GM12872 (cell line): ENCODE data around the gene DGKQ.

Experiments
- CTCF ChIP-seq: IDR thresholded peaks from 3 replicates; pipeline ENCODE4 v1.5.1; 2011; ENCODE audit warnings: low read depth, mild to moderate bottlenecking, low read length, moderate library complexity; ENCODE audit not compliant: insufficient read depth

Gene DGKQ

GRCh38 chr4:931960-932712 lies 41.2 kb downstream of the DGKQ start, which contains the start of the genes GAK and TMEM175:
TSS of gene GAK (minus strand) at chr4:932316. CDS start at chr4:932187, 129 bp downstream.
TSS of gene TMEM175 (plus strand) at chr4:932460. CDS start at chr4:947740, 15,280 bp downstream.
- no peak for TF ChIP-seq CTCF

DNA sequence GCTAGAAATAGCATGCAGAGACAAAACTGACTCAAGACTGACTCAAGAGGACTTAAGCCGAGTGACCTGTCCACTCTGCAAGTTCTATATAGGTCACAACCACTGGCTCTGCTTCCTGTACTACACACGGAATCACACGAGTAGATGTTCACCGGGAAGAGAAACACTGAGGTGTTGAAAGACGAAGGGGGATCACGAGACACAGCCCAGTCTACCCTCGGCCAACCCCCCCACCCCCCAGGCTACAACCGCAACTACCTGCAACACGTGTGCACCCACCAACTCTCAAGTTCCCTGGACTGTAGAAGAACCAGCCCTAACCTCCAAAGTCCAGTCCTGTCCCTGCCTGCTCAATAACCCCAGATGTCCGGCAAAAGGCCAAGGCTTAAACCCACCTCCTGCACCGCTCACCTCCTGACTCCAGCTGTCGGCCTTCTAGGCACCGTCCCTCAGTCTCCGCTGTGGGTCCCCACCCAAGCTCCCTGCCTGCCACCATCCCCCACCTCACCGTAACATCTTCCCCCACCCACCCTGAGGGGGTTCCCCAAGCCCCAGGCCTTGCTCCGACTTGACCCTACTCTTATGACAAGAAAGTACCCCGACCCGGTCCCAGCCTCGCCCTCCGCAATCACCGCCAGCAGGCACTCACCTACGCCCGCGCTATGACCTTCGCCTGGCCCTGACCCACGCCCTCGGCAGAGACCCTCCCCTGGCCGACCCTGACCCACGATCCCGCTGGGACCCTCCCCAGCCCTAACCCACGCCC lies 42.0 kb downstream of the DGKQ start:
- TF ChIP-seq CTCF = no peak

DNA sequence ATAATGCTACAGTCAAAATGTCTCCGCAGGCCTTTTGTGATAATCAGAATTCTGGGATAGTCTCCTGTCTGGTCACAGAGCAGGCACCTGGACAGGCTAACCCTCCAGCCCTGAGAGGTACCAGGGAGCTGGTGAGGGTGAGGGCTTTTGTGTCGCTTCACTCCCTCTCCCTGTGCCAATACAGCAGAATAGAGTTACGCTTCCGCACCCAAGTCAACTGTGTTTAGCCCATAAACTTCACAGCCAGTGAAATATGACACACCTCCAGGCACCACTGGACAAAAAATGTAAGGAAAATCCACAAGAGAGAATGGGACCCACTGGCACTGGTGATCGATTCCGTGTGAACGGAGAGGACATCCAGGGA lies 42.6 kb downstream of the DGKQ start:
- no peak for TF ChIP-seq CTCF

GRCh38 chr4:930028-930551 lies 43.3 kb downstream of the DGKQ start:
- no peak for TF ChIP-seq CTCF

GRCh38 chr4:929096-929765 lies 44.1 kb downstream of the DGKQ start:
- no peak for TF ChIP-seq CTCF

DNA sequence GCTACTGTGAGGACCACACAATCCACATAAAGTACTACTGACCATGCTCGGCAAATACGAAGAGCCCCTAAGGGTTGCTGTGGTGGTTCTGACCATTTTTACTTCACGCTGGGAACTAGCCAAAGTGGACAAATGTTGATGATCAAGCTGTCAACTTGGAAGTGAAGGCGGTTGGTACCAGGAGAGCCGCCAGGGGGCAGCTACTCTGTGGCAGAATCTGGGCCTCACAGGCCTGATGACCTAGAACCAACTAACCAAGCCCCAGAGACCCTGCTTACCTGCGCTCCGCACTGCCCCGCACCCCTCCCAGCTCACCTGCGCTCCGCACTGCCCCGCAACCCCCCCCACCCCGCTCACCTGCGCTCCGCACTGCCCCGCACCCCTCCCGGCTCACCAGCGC lies 46.8 kb downstream of the DGKQ start:
- 0 out of 3 replicates have a peak, but pooled peaks have one; percentile 4 for TF ChIP-seq CTCF

- no peak for TF ChIP-seq CTCF
These were observed 47.4 kb downstream of the DGKQ start for GRCh38 chr4:925771-926500.
